SIG-M5 treated with dmso at 0.1 percent for 504 hours (cell line): ENCODE measurements around the gene RXFP4.
"Not testable (repeated sequence)": the region's sequence is repeated elsewhere in the genome, so short reads cannot be mapped to it uniquely, and the experiment has no call there.

Source experiments
- DNase-seq: peaks from one replicate; lab custom pipeline; 2025; ENCODE audit not compliant: unreplicated experiment; lab: John Stamatoyannopoulos, UW

Gene RXFP4

DNA sequence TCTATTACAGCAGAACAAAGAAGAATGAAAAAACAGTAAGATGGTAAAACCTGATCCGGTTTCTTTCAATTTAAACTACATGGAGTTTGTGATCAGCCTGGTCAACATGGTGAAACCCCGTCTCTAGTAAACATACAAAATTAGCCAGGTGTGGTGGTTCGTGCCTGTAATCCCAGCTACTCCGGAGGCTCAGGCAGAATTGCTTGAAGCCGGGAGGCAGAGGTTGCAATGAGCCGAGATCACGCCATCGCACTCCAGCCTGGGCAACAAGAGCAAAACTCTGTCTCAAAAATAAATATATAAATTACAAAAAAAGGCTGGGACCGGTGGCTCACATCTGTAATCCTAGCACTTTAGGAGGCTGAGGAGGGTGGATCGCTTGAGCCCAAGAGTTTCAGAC lies 10.7 kb upstream of the RXFP4 start:
- DNase-seq, result not testable (repeated sequence)

DNA sequence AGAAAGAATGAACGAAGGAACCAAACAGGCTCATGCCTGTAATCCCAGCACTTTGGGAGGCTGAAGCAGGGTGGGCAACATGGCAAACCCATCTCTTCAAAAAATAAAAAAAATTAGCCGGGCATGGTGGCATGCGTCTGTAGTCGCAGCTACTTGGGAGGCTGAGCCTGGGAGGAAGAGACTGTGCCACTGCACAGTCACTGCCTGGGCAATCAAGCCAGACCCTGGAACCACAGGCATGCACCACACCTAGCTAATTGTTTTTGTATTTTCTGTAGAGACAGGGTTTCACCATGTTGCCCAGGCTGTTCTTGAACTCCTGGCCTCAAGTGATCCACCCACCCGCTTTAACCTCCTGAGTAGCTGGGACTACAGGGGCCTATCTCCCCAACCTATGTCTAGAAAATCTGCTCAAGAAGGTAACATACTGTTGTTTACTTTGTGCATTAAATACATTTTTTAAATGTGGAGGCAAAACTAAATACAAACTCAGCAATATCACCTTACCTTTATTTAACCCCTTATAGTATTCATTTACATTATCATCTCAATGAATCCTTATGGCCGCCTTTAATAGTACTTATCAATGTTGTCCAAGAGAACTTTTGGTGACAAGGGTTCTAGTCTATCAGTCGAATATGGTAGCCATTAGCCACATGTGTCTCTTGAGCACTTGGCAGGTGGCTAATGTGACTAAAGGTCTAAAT lies 10.0 kb upstream of the RXFP4 start:
- no peak for DNase-seq

GRCh38 chr1:155932081-155932480 lies 9.4 kb upstream of the RXFP4 start:
- no peak for DNase-seq

- no peak for DNase-seq
Measured at GRCh38 chr1:155932487-155932886, 9.0 kb upstream of the RXFP4 start.

DNA sequence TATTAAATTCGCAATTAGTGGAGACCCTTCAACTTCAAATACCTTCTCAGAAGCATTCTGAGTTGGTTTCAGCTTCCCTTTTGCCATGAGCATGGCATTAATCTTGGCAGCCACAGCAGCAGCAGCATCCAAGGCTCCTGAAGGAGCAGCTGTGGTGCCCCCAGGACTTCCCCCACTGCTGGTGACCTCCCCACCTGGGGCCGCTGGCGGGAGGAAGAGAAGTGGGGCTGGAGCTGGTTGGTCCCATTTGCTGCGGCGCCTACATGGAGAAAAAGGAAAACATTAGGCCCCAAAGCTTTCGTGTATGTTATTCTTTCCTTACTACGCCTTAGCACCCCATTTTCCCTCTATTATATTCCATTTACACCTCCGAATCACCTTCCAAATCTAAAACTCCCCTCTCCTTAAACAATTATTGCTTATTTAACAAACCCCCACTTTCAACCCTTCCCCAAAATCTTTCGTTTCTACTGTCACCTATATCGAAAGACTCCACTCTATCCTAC lies 7.8 kb upstream of the RXFP4 start:
- no peak for DNase-seq

- DNase-seq, result peak; percentile 100
Measured at GRCh38 chr1:155934097-155934935, 7.1 kb upstream of the RXFP4 start, which contains the start of gene KHDC4. Gene KHDC4, minus strand, starts transcription at chr1:155934413. Its CDS starts 40 bp downstream, at chr1:155934373.

DNA sequence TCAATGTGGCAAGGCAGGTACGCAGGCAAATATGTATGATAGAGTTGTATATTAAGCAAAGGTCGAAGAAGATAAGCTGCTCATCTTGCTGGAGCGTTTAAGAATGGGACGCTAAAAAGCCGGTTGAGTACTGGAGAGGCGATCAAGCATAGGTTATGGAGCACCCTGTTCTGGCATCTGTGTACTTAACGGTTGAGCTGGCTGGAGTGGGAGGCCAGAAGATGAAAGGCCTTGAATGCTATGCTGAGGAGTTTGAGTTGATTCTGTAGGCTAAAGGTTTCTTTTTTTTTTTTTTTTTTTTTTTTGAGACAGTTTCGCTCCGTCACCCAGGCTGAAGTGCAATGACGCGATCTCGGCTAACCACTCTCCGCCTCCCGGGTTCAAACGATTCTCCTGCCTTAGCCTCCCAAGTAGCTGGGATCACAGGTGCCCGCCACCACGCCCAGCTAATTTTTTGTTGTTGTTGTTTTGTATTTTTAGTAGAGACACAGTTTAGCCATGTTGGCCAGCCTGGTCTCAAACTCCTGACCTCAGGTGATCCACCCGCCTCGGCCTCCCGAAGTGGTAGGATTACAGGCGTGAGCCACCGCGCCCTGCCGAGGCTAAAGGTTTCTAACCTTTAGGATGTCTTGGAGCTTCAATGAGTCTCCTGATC lies 6.4 kb upstream of the RXFP4 start:
- no peak for DNase-seq

GRCh38 chr1:155938220-155938627 lies 3.2 kb upstream of the RXFP4 start:
- peak; percentile 76 for DNase-seq

DNA sequence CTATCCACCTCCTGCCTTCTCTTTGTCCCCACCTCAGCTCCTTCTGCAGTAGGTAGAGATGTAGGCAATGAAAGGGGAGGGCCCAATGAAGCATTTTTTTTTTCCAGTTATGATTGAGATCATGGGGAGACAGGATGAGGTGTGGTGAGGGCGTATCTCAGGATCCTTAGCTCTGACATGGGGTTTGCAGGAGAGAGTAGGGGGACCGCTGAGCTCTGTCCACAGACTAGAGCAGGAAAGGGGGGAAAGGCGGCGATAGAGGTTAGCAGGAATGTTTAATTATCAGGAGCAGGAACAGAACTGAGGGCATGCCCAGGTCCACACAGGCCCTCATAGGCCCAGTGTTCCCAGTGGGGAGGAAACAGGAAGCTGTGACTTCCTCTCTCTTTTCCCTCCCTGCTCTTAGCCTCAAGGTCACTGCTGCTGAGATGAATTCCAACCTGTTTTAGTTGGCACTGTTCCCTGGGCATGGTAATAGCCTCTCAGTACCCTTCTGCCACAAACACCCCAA lies 901 bp upstream of the RXFP4 start:
- peak; percentile 51 for DNase-seq

GRCh38 chr1:155941845-155942531 lies 550 bp downstream of the RXFP4 start:
- no peak for DNase-seq

DNA sequence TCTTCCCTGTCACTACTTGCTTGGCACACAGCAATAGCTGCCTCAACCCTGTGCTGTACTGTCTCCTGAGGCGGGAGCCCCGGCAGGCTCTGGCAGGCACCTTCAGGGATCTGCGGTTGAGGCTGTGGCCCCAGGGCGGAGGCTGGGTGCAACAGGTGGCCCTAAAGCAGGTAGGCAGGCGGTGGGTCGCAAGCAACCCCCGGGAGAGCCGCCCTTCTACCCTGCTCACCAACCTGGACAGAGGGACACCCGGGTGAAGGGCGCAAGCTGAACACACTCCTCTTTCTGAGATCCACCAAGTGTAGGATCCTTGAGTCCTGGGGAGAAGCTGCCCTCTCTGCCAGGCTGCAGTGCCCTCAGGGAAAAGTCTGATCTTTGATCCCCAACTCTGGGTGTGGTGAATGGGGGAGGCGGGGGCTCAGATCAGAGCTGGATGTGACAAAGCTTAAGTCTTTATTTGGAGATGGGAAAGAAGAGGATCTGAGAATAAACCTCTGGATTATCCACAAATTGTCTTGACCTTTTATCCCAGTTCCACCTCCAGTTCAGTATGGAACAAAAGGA lies 1.2 kb downstream of the RXFP4 start:
- DNase-seq, result no peak

DNA sequence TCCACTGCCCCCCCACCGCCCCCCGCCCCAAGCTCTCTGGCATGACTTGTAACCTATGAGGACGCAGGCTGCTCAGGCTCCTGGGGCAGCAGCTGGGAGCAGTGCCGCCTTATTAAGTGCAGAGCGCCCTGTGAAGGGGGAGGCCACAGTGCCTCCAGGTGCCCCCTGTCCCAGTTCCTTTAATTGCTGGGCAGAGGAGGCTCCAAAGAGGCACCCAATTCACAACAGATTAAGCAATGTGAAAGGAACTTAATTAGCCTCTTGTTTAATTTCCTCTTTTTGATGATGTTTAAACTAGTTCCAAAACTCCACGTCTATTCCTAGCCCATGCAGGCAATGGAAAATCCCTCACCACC lies 3.0 kb downstream of the RXFP4 start:
- DNase-seq, result peak; percentile 52

DNA sequence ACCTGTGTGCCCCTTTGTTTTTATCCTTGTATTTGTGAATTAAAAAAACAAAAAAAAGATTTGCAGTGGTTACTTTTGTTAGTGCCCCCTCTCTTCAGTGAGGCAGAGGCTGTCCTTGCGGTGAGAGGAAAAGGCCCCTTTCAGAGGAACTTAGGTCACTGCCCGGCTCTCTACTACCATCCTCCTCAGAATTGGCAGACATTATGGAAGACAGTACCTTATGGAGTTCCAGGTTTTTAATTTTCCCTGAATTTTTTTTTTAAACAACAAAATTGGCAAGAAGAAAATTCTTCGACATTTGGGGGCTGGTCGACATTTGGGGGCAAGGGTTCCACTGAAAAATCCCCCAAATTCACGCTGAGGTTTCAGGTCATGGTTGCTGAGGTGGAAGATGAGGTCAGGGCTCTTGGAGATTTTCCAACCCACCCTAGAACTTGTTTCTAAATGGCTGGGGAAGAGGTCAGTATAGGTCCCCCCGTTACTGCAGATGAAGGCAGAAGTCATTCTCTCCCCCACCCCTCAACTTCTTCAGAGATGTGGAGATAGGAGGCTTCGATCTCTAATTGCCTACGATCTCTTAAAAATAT lies 5.3 kb downstream of the RXFP4 start:
- DNase-seq, result no peak

DNA sequence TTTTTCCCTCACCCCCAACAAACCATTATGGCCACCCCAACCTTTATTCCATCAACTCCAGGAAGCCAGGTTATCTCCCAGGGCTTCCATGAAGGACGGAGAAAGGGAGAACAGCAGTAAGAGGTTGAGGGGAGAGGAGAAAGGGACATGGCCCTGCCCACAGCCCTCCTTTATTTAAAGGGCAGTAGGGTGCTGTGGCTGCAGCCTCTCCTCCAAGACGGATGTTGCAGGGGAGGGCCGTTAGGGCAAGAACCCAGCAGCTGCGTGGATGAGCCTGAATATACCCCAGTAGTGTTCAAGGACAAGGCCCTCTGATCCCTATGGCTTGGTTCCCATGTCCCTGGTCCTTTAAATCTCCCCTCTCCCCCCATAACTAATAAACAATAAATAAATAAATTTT lies 5.9 kb downstream of the RXFP4 start:
- DNase-seq, result no peak

DNA sequence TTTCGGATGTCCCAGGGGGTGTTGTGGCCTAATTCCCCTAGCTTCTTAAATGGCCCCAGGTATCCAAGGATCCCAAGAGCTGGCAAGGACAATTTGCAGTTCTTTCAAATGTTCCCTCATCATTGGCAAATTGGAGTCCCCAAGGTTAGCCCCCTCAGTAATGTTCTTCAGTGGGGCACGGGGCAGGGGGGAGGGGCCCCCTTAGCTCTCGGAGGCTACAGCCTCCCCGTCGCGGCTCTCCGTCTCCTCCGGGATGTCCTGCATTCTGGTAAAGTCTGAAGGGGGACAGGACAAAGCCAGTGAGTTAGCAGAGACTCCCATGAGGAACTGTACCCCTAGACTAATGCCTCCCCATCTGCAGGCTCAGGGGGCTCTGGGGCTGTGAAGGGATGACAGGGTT lies 6.3 kb downstream of the RXFP4 start:
- no peak for DNase-seq

- no peak for DNase-seq
Measured at GRCh38 chr1:155950829-155951228, 9.4 kb downstream of the RXFP4 start.

GRCh38 chr1:155951753-155952504 lies 10.5 kb downstream of the RXFP4 start:
- DNase-seq, result no peak

- no peak for DNase-seq
Measured at GRCh38 chr1:155952505-155952890, 11.1 kb downstream of the RXFP4 start.

GRCh38 chr1:155954645-155955044 lies 13.2 kb downstream of the RXFP4 start:
- no peak for DNase-seq
